Retinal pigment epithelial cell (primary cell): ENCODE data around the gene TDRD7.

Source experiments
- DNase-seq: peaks from one replicate; pipeline ENCODE4 v3.0.0-alpha.2; 2010; ENCODE audit warnings: low read depth
- H3K4me3 ChIP-seq: 2 replicates; pipeline ENCODE4 v1.5.1; 2011; ENCODE audit warnings: mild to moderate bottlenecking, low read length, control low read depth, moderate library complexity
- TF ChIP-seq, protein P1 (sequence below): conservative IDR thresholded peaks from 2 replicates; pipeline ENCODE4 v1.5.1; 2011; ENCODE audit warnings: low read depth, low read length, control low read depth, inconsistent platforms

Gene TDRD7

DNA sequence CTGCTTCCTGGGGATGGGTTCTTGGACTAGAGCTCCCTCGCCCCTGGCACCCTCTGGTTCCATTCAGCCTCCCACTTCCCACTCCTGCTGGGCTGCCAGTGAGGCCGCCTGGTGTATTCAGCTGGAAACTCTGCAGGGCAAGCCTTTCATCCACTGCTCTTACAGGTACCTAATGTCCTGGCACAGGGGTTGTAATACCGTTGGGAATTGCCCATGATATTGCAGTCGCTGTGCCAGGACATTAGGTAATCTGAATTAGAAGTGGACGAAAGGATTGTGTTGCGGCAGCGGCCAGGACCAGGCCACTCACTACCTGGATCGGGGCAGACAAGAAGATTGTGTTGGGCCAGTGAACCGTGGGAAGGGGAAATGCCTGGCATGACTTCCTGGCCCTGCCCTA is 102.6 kb downstream of the TDRD7 start:
- TF ChIP-seq, protein P1, sequence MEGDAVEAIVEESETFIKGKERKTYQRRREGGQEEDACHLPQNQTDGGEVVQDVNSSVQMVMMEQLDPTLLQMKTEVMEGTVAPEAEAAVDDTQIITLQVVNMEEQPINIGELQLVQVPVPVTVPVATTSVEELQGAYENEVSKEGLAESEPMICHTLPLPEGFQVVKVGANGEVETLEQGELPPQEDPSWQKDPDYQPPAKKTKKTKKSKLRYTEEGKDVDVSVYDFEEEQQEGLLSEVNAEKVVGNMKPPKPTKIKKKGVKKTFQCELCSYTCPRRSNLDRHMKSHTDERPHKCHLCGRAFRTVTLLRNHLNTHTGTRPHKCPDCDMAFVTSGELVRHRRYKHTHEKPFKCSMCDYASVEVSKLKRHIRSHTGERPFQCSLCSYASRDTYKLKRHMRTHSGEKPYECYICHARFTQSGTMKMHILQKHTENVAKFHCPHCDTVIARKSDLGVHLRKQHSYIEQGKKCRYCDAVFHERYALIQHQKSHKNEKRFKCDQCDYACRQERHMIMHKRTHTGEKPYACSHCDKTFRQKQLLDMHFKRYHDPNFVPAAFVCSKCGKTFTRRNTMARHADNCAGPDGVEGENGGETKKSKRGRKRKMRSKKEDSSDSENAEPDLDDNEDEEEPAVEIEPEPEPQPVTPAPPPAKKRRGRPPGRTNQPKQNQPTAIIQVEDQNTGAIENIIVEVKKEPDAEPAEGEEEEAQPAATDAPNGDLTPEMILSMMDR = no peak
- DNase-seq = no peak
- no peak overlapping the region for H3K4me3 ChIP-seq

DNA sequence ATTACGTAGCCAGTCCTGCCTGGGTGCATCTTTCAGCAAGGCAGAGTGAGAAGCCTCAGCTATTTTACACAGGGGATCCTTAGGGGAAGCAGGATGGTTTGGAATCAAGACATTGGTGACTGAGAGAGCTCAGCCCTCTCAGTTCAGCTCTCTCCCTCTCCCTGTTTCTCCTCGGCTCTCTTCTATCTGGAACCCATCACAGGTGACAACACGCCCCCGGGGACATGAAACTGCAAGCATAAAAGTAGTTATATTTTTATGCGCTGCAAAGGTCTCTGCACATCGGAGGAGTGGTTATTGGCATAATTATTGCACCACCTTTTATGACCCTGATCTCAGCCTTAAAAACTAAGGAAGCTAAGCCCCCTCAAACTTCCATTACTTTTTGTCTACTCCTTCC is 103.8 kb downstream of the TDRD7 start:
- H3K4me3 ChIP-seq = no peak overlapping the region
- no peak for DNase-seq
- TF ChIP-seq, protein P1 = no peak

GRCh38 chr9:97516111-97516510 is 104.2 kb downstream of the TDRD7 start:
- no peak overlapping the region for H3K4me3 ChIP-seq
- no peak for DNase-seq

GRCh38 chr9:97517331-97518089 is 105.6 kb downstream of the TDRD7 start:
- H3K4me3 ChIP-seq = no peak overlapping the region
- TF ChIP-seq, protein P1 = no peak

More at GRCh38 chr9:97516111-97516510, 104.2 kb downstream of the TDRD7 start:
- TF ChIP-seq, protein P1 = no peak

GRCh38 chr9:97518166-97518908 is 106.4 kb downstream of the TDRD7 start:
- no peak overlapping the region for H3K4me3 ChIP-seq
- TF ChIP-seq, protein P1 = no peak

More at GRCh38 chr9:97517331-97518089, 105.6 kb downstream of the TDRD7 start:
- DNase-seq = no peak

GRCh38 chr9:97518909-97519307 is 107.0 kb downstream of the TDRD7 start:
- H3K4me3 ChIP-seq = no peak overlapping the region
- DNase-seq = no peak
- TF ChIP-seq, protein P1 = no peak

More at GRCh38 chr9:97518166-97518908, 106.4 kb downstream of the TDRD7 start:
- no peak for DNase-seq

DNA sequence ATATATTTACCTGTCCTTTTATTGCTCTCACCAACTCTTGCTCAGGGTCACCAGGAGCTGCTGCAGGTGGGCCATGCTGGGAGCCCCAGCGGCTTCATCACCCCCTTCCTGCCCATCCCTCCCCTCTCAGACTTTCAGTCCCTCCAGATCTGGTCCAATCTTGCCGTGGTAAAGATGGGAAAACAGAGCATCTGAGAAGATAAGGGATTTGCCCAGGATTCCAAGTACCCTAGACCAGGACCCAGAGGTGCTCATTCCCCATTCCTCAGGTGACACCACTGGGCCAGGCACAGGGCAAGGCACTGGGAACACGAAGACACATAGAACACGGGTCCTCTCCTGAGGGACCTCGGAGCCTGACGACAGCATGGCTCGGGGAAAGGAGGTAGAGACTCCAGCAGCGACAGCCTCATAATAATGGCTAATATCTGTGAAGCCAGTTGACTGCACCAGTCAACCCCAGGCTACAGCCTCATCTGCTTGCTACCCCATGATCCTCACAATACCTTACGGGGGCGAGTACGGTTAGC is 107.6 kb downstream of the TDRD7 start:
- H3K4me3 ChIP-seq = no peak overlapping the region
- TF ChIP-seq, protein P1 = no peak
- DNase-seq = no peak
